SK-N-SH treated with all-trans-retinoic acid at 6 μM for 48 hours (cell line): ENCODE results near the gene KIRREL3.

Experiments
- ATAC-seq: fragments of 200-7000 bp; cut with Tn5 transposase; 3 replicates; pipeline ENCODE4 v1.9.1; 2020; ENCODE audit warnings: mild to moderate bottlenecking, moderate library complexity
- ARNTL ChIP-seq: fragments of 450-650 bp; formaldehyde crosslinking; IDR thresholded peaks from 2 replicates; pipeline ENCODE4 v1.5.0; 2020; ENCODE audit warnings: low read depth, mild to moderate bottlenecking, moderate library complexity, borderline replicate concordance
- BACH2 ChIP-seq: fragments of 250-450 bp; sonication (Bioruptor Pico); IDR thresholded peaks from 2 replicates; pipeline ENCODE4 v1.9.0; 2021; ENCODE audit warnings: mild to moderate bottlenecking, borderline replicate concordance
- CREB5 ChIP-seq: fragments of 250-450 bp; sonication (Bioruptor Pico); IDR thresholded peaks from 2 replicates; pipeline ENCODE4 v1.5.1; 2020; ENCODE audit warnings: low read depth, mild to moderate bottlenecking, moderate library complexity
- CSDC2 ChIP-seq: fragments of 250-450 bp; sonication (Bioruptor Pico); IDR thresholded peaks from 2 replicates; pipeline ENCODE4 v1.5.0; 2020; ENCODE audit warnings: mild to moderate bottlenecking, moderate library complexity
- CSRNP3 ChIP-seq: fragments of 250-450 bp; sonication (Bioruptor Pico); IDR thresholded peaks from 2 replicates; pipeline ENCODE4 v1.5.1; 2021; ENCODE audit warnings: mild to moderate bottlenecking, moderate library complexity
- ESRRG ChIP-seq: fragments of 250-450 bp; sonication (Bioruptor Pico); IDR thresholded peaks from 2 replicates; pipeline ENCODE4 v1.6.1; 2021; ENCODE audit warnings: mild to moderate bottlenecking
- GLIS3 ChIP-seq: fragments of 250-450 bp; sonication (Bioruptor Pico); IDR thresholded peaks from 2 replicates; pipeline ENCODE4 v1.5.0; 2020; ENCODE audit warnings: mild to moderate bottlenecking, moderate library complexity
- ISL1 ChIP-seq: fragments of 250-450 bp; sonication (Bioruptor Pico); IDR thresholded peaks from 2 replicates; pipeline ENCODE4 v2.1.2; 2022; ENCODE audit warnings: mild to moderate bottlenecking, moderate library complexity
- OSR1 ChIP-seq: fragments of 250-450 bp; sonication (Bioruptor Pico); IDR thresholded peaks from 2 replicates; pipeline ENCODE4 v1.8.0; 2022; ENCODE audit warnings: moderate library complexity, mild to moderate bottlenecking, inconsistent platforms
- RARB ChIP-seq: fragments of 250-450 bp; sonication (Bioruptor Pico); IDR thresholded peaks from 2 replicates; pipeline ENCODE4 v1.8.0; 2021; ENCODE audit warnings: mild to moderate bottlenecking, moderate library complexity
- SNAI2 ChIP-seq: fragments of 250-450 bp; sonication (Bioruptor Pico); IDR thresholded peaks from 2 replicates; pipeline ENCODE4 v1.5.0; 2020; ENCODE audit warnings: mild to moderate bottlenecking, moderate library complexity
- TCF4 ChIP-seq: fragments of 250-450 bp; sonication (Bioruptor Pico); IDR thresholded peaks from 2 replicates; pipeline ENCODE4 v1.8.0; 2021; ENCODE audit warnings: mild to moderate bottlenecking, moderate library complexity, borderline replicate concordance
- TOX ChIP-seq: fragments of 250-450 bp; sonication (Bioruptor Pico); IDR thresholded peaks from 2 replicates; pipeline ENCODE4 v1.8.0; 2021; ENCODE audit warnings: mild to moderate bottlenecking, moderate library complexity, borderline replicate concordance
- TSHZ2 ChIP-seq: fragments of 250-450 bp; sonication (Bioruptor Pico); IDR thresholded peaks from 2 replicates; pipeline ENCODE4 v1.5.0; 2020; ENCODE audit warnings: mild to moderate bottlenecking, moderate library complexity
- ZC3H10 ChIP-seq: fragments of 250-450 bp; sonication (Bioruptor Pico); IDR thresholded peaks from 2 replicates; pipeline ENCODE4 v1.5.1; 2021; ENCODE audit warnings: mild to moderate bottlenecking, moderate library complexity
- ZFP30 ChIP-seq: fragments of 450-650 bp; formaldehyde crosslinking; IDR thresholded peaks from 2 replicates; pipeline ENCODE4 v1.5.0; 2022; ENCODE audit warnings: mild to moderate bottlenecking, moderate library complexity
- ZNF70 ChIP-seq: fragments of 450-650 bp; formaldehyde crosslinking; IDR thresholded peaks from 2 replicates; pipeline ENCODE4 v1.5.0; 2020; ENCODE audit warnings: mild to moderate bottlenecking, moderate library complexity
- ZNF8 ChIP-seq: fragments of 450-650 bp; formaldehyde crosslinking; IDR thresholded peaks from 2 replicates; pipeline ENCODE4 v1.5.0; 2020; ENCODE audit warnings: mild to moderate bottlenecking, moderate library complexity
- TF ChIP-seq, protein P1 (sequence below): fragments of 250-450 bp; sonication (Bioruptor Pico); IDR thresholded peaks from 2 replicates; pipeline ENCODE4 v1.8.0; 2021; ENCODE audit warnings: low read depth, mild to moderate bottlenecking, moderate library complexity, borderline replicate concordance
- TF ChIP-seq, protein P2 (sequence below): fragments of 250-450 bp; sonication (Bioruptor Pico); IDR thresholded peaks from 2 replicates; pipeline ENCODE4 v1.8.0; 2020; ENCODE audit warnings: mild to moderate bottlenecking, moderate library complexity, borderline replicate concordance

KIRREL3 gene

GRCh38 chr11:126898802-126899201 lies 101.8 kb downstream of the KIRREL3 start (continued):
- TF ChIP-seq TSHZ2 (CRISPR knock-in tag) (no peak), ZC3H10 (CRISPR knock-in tag) (no peak), ARNTL (no peak), ZFP30 (CRISPR knock-in tag) (no peak), GLIS3 (CRISPR knock-in tag) (no peak), ZNF8 (CRISPR knock-in tag) (no peak), OSR1 (CRISPR knock-in tag) (no peak), ESRRG (no peak), TOX (no peak)
- TF ChIP-seq, protein P1, sequence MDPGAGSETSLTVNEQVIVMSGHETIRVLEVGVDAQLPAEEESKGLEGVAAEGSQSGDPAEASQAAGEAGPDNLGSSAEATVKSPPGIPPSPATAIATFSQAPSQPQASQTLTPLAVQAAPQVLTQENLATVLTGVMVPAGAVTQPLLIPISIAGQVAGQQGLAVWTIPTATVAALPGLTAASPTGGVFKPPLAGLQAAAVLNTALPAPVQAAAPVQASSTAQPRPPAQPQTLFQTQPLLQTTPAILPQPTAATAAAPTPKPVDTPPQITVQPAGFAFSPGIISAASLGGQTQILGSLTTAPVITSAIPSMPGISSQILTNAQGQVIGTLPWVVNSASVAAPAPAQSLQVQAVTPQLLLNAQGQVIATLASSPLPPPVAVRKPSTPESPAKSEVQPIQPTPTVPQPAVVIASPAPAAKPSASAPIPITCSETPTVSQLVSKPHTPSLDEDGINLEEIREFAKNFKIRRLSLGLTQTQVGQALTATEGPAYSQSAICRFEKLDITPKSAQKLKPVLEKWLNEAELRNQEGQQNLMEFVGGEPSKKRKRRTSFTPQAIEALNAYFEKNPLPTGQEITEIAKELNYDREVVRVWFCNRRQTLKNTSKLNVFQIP (CRISPR knock-in tag), result no peak

DNA sequence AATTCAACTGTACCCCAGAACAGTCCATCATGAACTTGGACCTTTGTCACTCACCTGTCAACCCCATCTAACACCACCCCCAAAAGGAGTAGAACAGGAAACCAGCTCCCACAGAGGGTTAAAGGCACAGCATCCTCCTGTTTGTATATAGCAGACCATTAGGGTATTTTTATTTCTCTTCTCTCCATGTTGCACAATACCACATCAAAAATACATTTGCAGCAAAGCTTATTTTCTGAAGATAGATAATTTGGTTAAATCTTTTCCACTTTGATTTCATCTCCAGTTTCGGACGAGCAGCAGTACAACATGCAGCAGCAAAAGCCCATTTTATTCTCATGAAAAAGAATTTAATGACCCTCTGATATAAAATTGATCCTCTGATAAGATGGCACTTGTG lies 103.1 kb downstream of the KIRREL3 start:
- TF ChIP-seq CSDC2 (CRISPR knock-in tag), result no peak
- no peak for TF ChIP-seq ISL1 (CRISPR knock-in tag)
- TF ChIP-seq TSHZ2 (CRISPR knock-in tag), result no peak
- no peak for TF ChIP-seq BACH2
- TF ChIP-seq RARB (CRISPR knock-in tag), result no peak
- TF ChIP-seq ZFP30 (CRISPR knock-in tag), result no peak
- no peak for TF ChIP-seq GLIS3 (CRISPR knock-in tag)
- TF ChIP-seq CSRNP3 (CRISPR knock-in tag), result no peak
- no peak for TF ChIP-seq ZNF8 (CRISPR knock-in tag)
- no peak for TF ChIP-seq ARNTL
- TF ChIP-seq TCF4 (CRISPR knock-in tag), result no peak
- no peak for TF ChIP-seq OSR1 (CRISPR knock-in tag)
- TF ChIP-seq, protein P2, sequence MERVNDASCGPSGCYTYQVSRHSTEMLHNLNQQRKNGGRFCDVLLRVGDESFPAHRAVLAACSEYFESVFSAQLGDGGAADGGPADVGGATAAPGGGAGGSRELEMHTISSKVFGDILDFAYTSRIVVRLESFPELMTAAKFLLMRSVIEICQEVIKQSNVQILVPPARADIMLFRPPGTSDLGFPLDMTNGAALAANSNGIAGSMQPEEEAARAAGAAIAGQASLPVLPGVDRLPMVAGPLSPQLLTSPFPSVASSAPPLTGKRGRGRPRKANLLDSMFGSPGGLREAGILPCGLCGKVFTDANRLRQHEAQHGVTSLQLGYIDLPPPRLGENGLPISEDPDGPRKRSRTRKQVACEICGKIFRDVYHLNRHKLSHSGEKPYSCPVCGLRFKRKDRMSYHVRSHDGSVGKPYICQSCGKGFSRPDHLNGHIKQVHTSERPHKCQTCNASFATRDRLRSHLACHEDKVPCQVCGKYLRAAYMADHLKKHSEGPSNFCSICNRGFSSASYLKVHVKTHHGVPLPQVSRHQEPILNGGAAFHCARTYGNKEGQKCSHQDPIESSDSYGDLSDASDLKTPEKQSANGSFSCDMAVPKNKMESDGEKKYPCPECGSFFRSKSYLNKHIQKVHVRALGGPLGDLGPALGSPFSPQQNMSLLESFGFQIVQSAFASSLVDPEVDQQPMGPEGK, result no peak
- TF ChIP-seq CREB5 (CRISPR knock-in tag), result no peak
- TF ChIP-seq SNAI2 (CRISPR knock-in tag), result no peak
- no peak for TF ChIP-seq ZNF70 (CRISPR knock-in tag)
- ATAC-seq, result no peak
